ACHN (cell line): ENCODE results near the gene MAN2A2.

Experiments
- DNase-seq: peaks from one replicate; pipeline ENCODE4 v3.0.0-alpha.2; 2015
- in situ Hi-C: cut with HindIII; loops from 2 replicates; pipeline ENCODE4 v1.10.0; 2017; ENCODE audit warnings: low sequenced_read_pairs, low pct_ligation_motif_present, low pct_unique_long_range_greater_than_20kb

MAN2A2 gene

GRCh38 chr15:90930861-90931574, 27.9 kb downstream of the MAN2A2 start:
- in situ Hi-C loops = no loop called here
- no peak for DNase-seq

GRCh38 chr15:90931575-90931827, 28.4 kb downstream of the MAN2A2 start:
- in situ Hi-C loops = no loop called here
- no peak for DNase-seq

- in situ Hi-C loops = no loop called here
- DNase-seq = peak; percentile 83
Observed at GRCh38 chr15:90931828-90932659, 28.9 kb downstream of the MAN2A2 start, which contains the start of gene HDDC3. TSS of gene HDDC3 (minus strand) at chr15:90932549. CDS start at chr15:90932540, 9 bp downstream.

- no peak for DNase-seq
- in situ Hi-C loops = no loop called here
Observed at GRCh38 chr15:90932660-90932991, 29.5 kb downstream of the MAN2A2 start.

- DNase-seq = no peak
- in situ Hi-C loops = no loop called here
Observed at GRCh38 chr15:90933301-90933700, 30.2 kb downstream of the MAN2A2 start.

GRCh38 chr15:90934256-90934948, 31.3 kb downstream of the MAN2A2 start:
- peak; percentile 82 for DNase-seq
- in situ Hi-C loops = no loop called here

- in situ Hi-C loops = no loop called here
- DNase-seq = peak; percentile 85
Observed at GRCh38 chr15:90934949-90935751, 32.0 kb downstream of the MAN2A2 start, which contains the start of gene UNC45A. TSS of gene UNC45A (plus strand) at chr15:90935285. CDS start at chr15:90935325, 40 bp downstream.

- in situ Hi-C loops = no loop called here
- DNase-seq = no peak
Observed at GRCh38 chr15:90936823-90937222, 33.7 kb downstream of the MAN2A2 start.

- no peak for DNase-seq
- in situ Hi-C loops = no loop called here
Observed at GRCh38 chr15:90938261-90938660, 35.2 kb downstream of the MAN2A2 start.

GRCh38 chr15:90939756-90940155, 36.7 kb downstream of the MAN2A2 start:
- in situ Hi-C loops = no loop called here
- no peak for DNase-seq

- DNase-seq = no peak
- in situ Hi-C loops = no loop called here
Observed at GRCh38 chr15:90941038-90941437, 37.9 kb downstream of the MAN2A2 start.

GRCh38 chr15:90942354-90943120, 39.4 kb downstream of the MAN2A2 start:
- in situ Hi-C loops = no loop called here
- no peak for DNase-seq

- in situ Hi-C loops = no loop called here
- no peak for DNase-seq
Observed at GRCh38 chr15:90945091-90945490, 42.0 kb downstream of the MAN2A2 start.

- no peak for DNase-seq
- in situ Hi-C loops = no loop called here
Observed at GRCh38 chr15:90946538-90946937, 43.4 kb downstream of the MAN2A2 start.

- in situ Hi-C loops = no loop called here
- no peak for DNase-seq
Observed at GRCh38 chr15:90946941-90947576, 44.0 kb downstream of the MAN2A2 start.

- in situ Hi-C loops = no loop called here
- DNase-seq = no peak
Observed at GRCh38 chr15:90947577-90948357, 44.7 kb downstream of the MAN2A2 start.

GRCh38 chr15:90948506-90948905, 45.4 kb downstream of the MAN2A2 start:
- no peak for DNase-seq
- in situ Hi-C loops = no loop called here
